ENCODE results near the gene KCND1. TPM values are rescaled to one million over a fixed set of nuclear protein-coding genes. Genes with fewer than 3 reads are reported as not detected.

KCND1 gene
- total and polyA plus RNA-seq, 10 of the 15 experiments (the other 5 are each of a cell fraction or from before 2014, with no cell fraction given): 0.02 to 1.0 (median 0.39) TPM

DNA sequence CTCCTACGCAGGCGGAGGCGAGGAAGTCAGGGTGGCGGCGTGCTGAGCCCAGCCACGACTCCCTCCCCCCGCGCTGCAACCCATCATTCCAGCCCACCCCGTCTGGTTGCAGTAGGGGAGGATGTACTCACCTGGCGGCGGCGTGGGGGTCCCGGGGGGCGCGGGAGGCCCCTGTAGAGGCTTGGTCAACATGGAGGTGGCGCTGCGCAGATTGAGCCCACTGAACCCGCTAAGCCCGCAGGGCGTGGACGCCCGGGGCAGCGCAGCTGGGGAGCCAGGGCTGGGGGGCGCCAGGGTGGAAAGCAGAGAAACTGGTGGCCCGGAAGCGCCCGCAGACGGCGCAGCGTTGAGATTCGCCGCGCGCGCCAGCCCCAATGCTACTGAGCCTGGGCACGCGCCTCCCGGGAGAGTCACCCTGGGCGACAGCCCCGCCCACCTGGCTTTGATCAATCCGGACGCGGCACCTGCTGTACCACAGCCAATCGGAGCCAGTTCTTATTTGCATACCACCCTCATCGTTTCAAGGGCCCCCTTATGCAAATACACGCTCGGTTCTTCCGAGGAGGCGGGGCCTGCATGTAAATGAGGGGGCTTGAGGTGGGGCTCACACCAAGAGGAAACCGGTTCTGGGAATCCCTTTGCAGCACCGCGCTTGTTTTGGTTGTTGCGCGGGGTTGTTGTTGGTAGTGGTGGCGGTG, 52.9 kb downstream of the KCND1 start, which contains the start of gene PIM2 (continued):
- TF ChIP-seq ZNF592 (IDR thresholded peaks at IDR 0.05) (no peak), BCLAF1 (IDR thresholded peaks at IDR 0.05) (no peak), RCOR1 (conservative IDR thresholded peaks at IDR 0.05; ENCODE audit: low read depth, low read length) (no peak), MYC (IDR thresholded peaks at IDR 0.05; ENCODE audit: insufficient read depth, insufficient read length, insufficient replicate concordance, low read length, severe bottlenecking) (no peak), STAT1 (conservative IDR thresholded peaks at IDR 0.05) (no peak), ESRRA (IDR thresholded peaks at IDR 0.05; ENCODE audit: low read length) (no peak), KDM1A (IDR thresholded peaks at IDR 0.05; ENCODE audit: borderline replicate concordance) (no peak), ZNF274 (IDR thresholded peaks at IDR 0.05; ENCODE audit: insufficient read depth, insufficient read length) (no peak), CHD4 (IDR thresholded peaks at IDR 0.05) (no peak), CTCF (IDR thresholded peaks at IDR 0.05 in 2 of 3, conservative IDR thresholded peaks at IDR 0.05 in 1 of 3; ENCODE audit: control insufficient read depth in 2 of 3, extremely low read depth in 1 of 3, insufficient read depth in 1 of 3, low read depth in 3 of 3, low read length in 3 of 3) (no peak), EP300 (IDR thresholded peaks at IDR 0.05; ENCODE audit: borderline replicate concordance in 1 of 2, control insufficient read depth in 1 of 2, low read depth in 2 of 2, low read length in 2 of 2) (no peak), NFYA (IDR thresholded peaks at IDR 0.05; ENCODE audit: borderline replicate concordance, low read depth, low read length) (no peak), MEF2A (IDR thresholded peaks at IDR 0.05; ENCODE audit: insufficient read depth, low read depth, low read length) (no peak), RAD21 (IDR thresholded peaks at IDR 0.05; ENCODE audit: insufficient read depth, low read depth, low read length) (no peak), NFIC (IDR thresholded peaks at IDR 0.05; ENCODE audit: low read depth, low read length) (no peak), RAD51 (IDR thresholded peaks at IDR 0.05) (peak; percentile 84)
- TF ChIP-seq, protein P1, sequence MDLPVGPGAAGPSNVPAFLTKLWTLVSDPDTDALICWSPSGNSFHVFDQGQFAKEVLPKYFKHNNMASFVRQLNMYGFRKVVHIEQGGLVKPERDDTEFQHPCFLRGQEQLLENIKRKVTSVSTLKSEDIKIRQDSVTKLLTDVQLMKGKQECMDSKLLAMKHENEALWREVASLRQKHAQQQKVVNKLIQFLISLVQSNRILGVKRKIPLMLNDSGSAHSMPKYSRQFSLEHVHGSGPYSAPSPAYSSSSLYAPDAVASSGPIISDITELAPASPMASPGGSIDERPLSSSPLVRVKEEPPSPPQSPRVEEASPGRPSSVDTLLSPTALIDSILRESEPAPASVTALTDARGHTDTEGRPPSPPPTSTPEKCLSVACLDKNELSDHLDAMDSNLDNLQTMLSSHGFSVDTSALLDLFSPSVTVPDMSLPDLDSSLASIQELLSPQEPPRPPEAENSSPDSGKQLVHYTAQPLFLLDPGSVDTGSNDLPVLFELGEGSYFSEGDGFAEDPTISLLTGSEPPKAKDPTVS (IDR thresholded peaks at IDR 0.05; ENCODE audit: low read depth, low read length): no peak
- TF ChIP-seq, protein P2, sequence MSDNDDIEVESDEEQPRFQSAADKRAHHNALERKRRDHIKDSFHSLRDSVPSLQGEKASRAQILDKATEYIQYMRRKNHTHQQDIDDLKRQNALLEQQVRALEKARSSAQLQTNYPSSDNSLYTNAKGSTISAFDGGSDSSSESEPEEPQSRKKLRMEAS (IDR thresholded peaks at IDR 0.05; ENCODE audit: low read depth, low read length): 0 out of 2 replicates have a peak, but pooled peaks have one; percentile 24

All from GM12878 (cell line).